PC-9 (cell line): Measurements from ENCODE around the gene NOXO1.

ENCODE experiments used
- EZH2 ChIP-seq: fragments of 200-600 bp; sonication (generic); IDR thresholded peaks from 2 replicates; pipeline ENCODE4 v1.8.0; 2017; ENCODE audit warnings: antibody characterized with exemption, low read depth
- TF ChIP-seq, protein P1 (sequence below): fragments of 200-600 bp; sonication (generic); conservative IDR thresholded peaks from 2 replicates; pipeline ENCODE4 v1.6.1; 2017; ENCODE audit warnings: mixed run types, antibody characterized with exemption, mild to moderate bottlenecking, moderate library complexity

DNA sequence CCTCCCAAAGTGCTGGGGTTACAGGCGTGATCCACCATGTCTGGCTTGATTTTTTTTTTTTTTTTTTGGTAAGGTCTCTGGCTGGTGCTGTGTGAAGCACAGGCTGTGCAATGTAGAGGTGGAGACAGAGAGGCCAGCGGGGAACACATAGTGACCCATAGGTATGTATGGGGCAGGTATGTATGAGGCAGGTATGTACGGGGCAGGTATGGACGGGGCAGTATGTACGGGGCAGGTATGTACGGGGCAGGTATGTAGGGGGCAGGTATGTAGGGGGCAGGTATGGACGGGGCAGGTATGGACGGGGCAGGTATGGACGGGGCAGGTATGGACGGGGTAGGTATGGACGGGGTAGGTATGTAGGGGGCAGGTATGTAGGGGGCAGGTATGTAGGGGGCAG is 31.8 kb downstream of the NOXO1 start:
- TF ChIP-seq, protein P1, sequence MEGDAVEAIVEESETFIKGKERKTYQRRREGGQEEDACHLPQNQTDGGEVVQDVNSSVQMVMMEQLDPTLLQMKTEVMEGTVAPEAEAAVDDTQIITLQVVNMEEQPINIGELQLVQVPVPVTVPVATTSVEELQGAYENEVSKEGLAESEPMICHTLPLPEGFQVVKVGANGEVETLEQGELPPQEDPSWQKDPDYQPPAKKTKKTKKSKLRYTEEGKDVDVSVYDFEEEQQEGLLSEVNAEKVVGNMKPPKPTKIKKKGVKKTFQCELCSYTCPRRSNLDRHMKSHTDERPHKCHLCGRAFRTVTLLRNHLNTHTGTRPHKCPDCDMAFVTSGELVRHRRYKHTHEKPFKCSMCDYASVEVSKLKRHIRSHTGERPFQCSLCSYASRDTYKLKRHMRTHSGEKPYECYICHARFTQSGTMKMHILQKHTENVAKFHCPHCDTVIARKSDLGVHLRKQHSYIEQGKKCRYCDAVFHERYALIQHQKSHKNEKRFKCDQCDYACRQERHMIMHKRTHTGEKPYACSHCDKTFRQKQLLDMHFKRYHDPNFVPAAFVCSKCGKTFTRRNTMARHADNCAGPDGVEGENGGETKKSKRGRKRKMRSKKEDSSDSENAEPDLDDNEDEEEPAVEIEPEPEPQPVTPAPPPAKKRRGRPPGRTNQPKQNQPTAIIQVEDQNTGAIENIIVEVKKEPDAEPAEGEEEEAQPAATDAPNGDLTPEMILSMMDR, result no peak
- no peak for TF ChIP-seq EZH2
